ENCODE data around the gene NGF. TPM values are rescaled to one million over a fixed set of nuclear protein-coding genes. Genes with fewer than 3 reads are reported as not detected.

Gene NGF
- total and polyA plus RNA-seq, 2 of the 4 experiments (the other 2 are of a cell fraction) = 12.5 to 21.7 TPM

DNA sequence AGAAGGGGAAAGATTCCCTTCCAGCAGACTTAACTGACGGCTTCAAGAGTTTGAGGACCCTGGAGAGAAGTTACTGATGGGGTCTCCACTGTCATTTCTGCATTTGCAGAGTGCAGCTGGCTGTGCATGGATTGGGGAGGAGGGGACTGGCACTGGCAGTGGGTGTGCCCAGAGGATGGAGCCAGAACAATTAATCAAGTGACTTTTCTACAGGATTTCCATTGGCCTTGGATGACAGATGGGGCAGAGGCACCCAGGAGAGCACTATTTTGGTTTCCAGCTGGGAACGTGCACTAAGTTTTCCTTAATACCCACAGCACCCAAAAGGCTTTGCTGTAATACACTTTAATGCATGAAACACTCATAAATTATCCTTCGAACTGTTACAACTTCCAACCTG, 1.3 kb downstream of the NGF start:
- Histone ChIP-seq H4K8ac (ENCODE audit: low read depth in 2 of 2, low read length in 2 of 2) (no peak overlapping the region), H2BK15ac (ENCODE audit: low read depth, low read length) (no peak overlapping the region), H2AFZ (replicated peaks; ENCODE audit: low read length, poor library complexity) (no peak overlapping the region), H3K4me3 (ENCODE audit: insufficient read depth, low read depth, low read length) (no peak overlapping the region), H3K4me2 (ENCODE audit: low read depth, low read length) (peak overlapping the region; percentile 8; the same call in 1 of the 2 replicates), H3K56ac (ENCODE audit: extremely low read depth, insufficient read depth, low read length) (no peak overlapping the region), H3K18ac (ENCODE audit: low read depth, low read length) (no peak overlapping the region), H2BK120ac (ENCODE audit: low read depth, low read length) (peak overlapping the region; percentile 28; the same call in 1 of the 2 replicates), H2BK5ac (ENCODE audit: low read depth, low read length, poor library complexity, severe bottlenecking) (no peak overlapping the region), H3K27ac (ENCODE audit: insufficient read depth, low read length) (no peak overlapping the region), H3K27me3 (ENCODE audit: control insufficient read depth, insufficient read depth, low read length) (peaks cover 7% of the 10 kb centered on the region; the same call in 1 of the 2 replicates), H4K20me1 (ENCODE audit: insufficient read depth, low read length) (no peaks in the 10 kb centered on the region), H3K9me3 (ENCODE audit: control insufficient read depth, insufficient read depth, low read length) (no peaks in the 10 kb centered on the region), H3K79me1 (ENCODE audit: low read depth in 1 of 2, low read length in 2 of 2) (peaks cover 5 to 25% of the 10 kb centered on the region in 2 experiments; a peak in 2 of 4 replicates), H3K4ac (ENCODE audit: low read depth, low read length) (0 out of 2 replicates have a peak overlapping the region, but pooled peaks have one; percentile 7), H2BK20ac (ENCODE audit: low read depth, low read length) (no peak overlapping the region), H3K9me1 (ENCODE audit: insufficient read depth, low read length) (peaks cover 7% of the 10 kb centered on the region), H3K23ac (ENCODE audit: low read depth, low read length) (no peak overlapping the region), H3K9ac (ENCODE audit: low read depth, low read length) (no peak overlapping the region), H2AK9ac (replicated peaks; ENCODE audit: low read depth, low read length, poor library complexity) (no peak overlapping the region), H3K14ac (replicated peaks; ENCODE audit: low read depth, low read length) (no peak overlapping the region), H3K4me1 (ENCODE audit: control insufficient read depth, insufficient read depth, low read length) (peaks cover 11% of the 10 kb centered on the region), H2AK5ac (ENCODE audit: low read depth, low read length) (peak overlapping the region; percentile 26; the same call in 1 of the 2 replicates), H4K5ac (ENCODE audit: low read depth, low read length) (no peak overlapping the region), H3K36me3 (ENCODE audit: control insufficient read depth, insufficient read depth, low read length) (no peaks in the 10 kb centered on the region), H4K91ac (ENCODE audit: insufficient read depth, low read depth, low read length) (no peak overlapping the region; the same call in 1 of the 2 replicates)
- ATAC-seq (ENCODE audit: low read depth) (no peak), DNase-seq (no peak)
- ChIA-PET POLR2A (ENCODE audit: unreplicated experiment) (no interaction called here), CTCF (no interaction called here)
- WGBS, 2 experiments (ENCODE audit: extremely low coverage in 2 of 2, insufficient read length in 1 of 2) = no CpG with 5 or more reads among the region's 3 CpGs
- dilution Hi-C loops (cut with HindIII; ENCODE audit: low sequenced_read_pairs, unreplicated experiment) = no loop called here
- in situ Hi-C loops (cut with MboI; ENCODE audit: low sequenced_read_pairs) = loop anchor here (10.0 kb wide), 1 partner anchor 162 kb away; no protein-coding TSS in a partner anchor
- no peak for TF ChIP-seq RCOR1 (IDR thresholded peaks at IDR 0.05; ENCODE audit: insufficient replicate concordance, low read length)
- no peak for TF ChIP-seq CEBPB (IDR thresholded peaks at IDR 0.05; ENCODE audit: low read depth, low read length)
- no peak for TF ChIP-seq CTCF (conservative IDR thresholded peaks at IDR 0.05; ENCODE audit: low read depth, low read length)
- no peak for TF ChIP-seq USF2 (IDR thresholded peaks at IDR 0.05; ENCODE audit: low read depth, low read length)
- no peak for TF ChIP-seq BHLHE40 (IDR thresholded peaks at IDR 0.05; ENCODE audit: low read depth, low read length)
- no peak for TF ChIP-seq RAD21 (IDR thresholded peaks at IDR 0.05; ENCODE audit: low read length)
- TF ChIP-seq ELK1 (IDR thresholded peaks at IDR 0.05; ENCODE audit: borderline replicate concordance, low read depth, low read length) = no peak
- no peak for TF ChIP-seq MAZ (IDR thresholded peaks at IDR 0.05; ENCODE audit: borderline replicate concordance, low read depth, low read length)
- TF ChIP-seq SMC3 (IDR thresholded peaks at IDR 0.05; ENCODE audit: low read depth, low read length) = no peak
- TF ChIP-seq CHD1 (IDR thresholded peaks at IDR 0.05; ENCODE audit: low read depth, low read length) = no peak
- TF ChIP-seq FOS (IDR thresholded peaks at IDR 0.05; ENCODE audit: low read depth, low read length) = no peak
- no peak for TF ChIP-seq MAFK (IDR thresholded peaks at IDR 0.05; ENCODE audit: low read depth, low read length)
- TF ChIP-seq NFE2L2 (IDR thresholded peaks at IDR 0.05; ENCODE audit: low read depth, low read length) = no peak
- TF ChIP-seq RFX5 (IDR thresholded peaks at IDR 0.05; ENCODE audit: low read depth, low read length) = no peak
- no peak for TF ChIP-seq POLR2A (IDR thresholded peaks at IDR 0.05; ENCODE audit: low read depth, low read length)
- TF ChIP-seq MXI1 (IDR thresholded peaks at IDR 0.05; ENCODE audit: borderline replicate concordance, low read depth, low read length) = no peak
- intact Hi-C loops (cut with micrococcal nuclease) = loop anchor here (1.0 kb wide), 1 partner anchor 197 kb away; no protein-coding TSS in a partner anchor
- BruUV-seq (replicated peaks) = no TSS peak

Data from IMR-90 (cell line).